ENCODE results near the gene GDPGP1. TPM values are rescaled to one million over a fixed set of nuclear protein-coding genes. Genes with fewer than 3 reads are reported as not detected.
A peak's percentile ranks its signal among the peaks of the same experiment; 100 is the strongest.

GDPGP1 gene
- total and polyA plus RNA-seq, 2 experiments from 2014 or later, result 0.61 to 3.8 TPM

- Mint-ChIP-seq H3K4me3 (no peak overlapping the region), H3K4me1 (peaks cover 18% of the 10 kb centered on the region), H3K36me3 (ENCODE audit: low read depth) (no peaks in the 10 kb centered on the region), H3K27me3 (ENCODE audit: insufficient read depth, low read depth, poor library complexity) (peaks cover 12% of the 10 kb centered on the region), H3K9me3 (no peaks in the 10 kb centered on the region), H3K27ac (no peak overlapping the region)
- Histone ChIP-seq H3K27ac (ENCODE audit: low read depth) (no peak overlapping the region), H4K20me1 (replicated peaks; ENCODE audit: insufficient read depth) (no peaks in the 10 kb centered on the region), H3K9me2 (ENCODE audit: insufficient read depth) (no peaks in the 10 kb centered on the region), H3K4me1 (ENCODE audit: insufficient read depth) (no peaks in the 10 kb centered on the region; the same call in 1 of the 2 replicates), H3K36me3 (ENCODE audit: insufficient read depth) (no peaks in the 10 kb centered on the region), H3K79me2 (replicated peaks; ENCODE audit: insufficient read depth) (no peaks in the 10 kb centered on the region), H3F3A (replicated peaks; ENCODE audit: low read depth) (no peaks in the 10 kb centered on the region), H3K27me3 (ENCODE audit: insufficient read depth) (no peaks in the 10 kb centered on the region), H2AFZ (no peak overlapping the region), H3K4me2 (no peak overlapping the region), H3K4me3 (no peak overlapping the region)
- no peak for TF ChIP-seq POLR2AphosphoS5 (IDR thresholded peaks at IDR 0.05; ENCODE audit: low read depth)
- no peak for TF ChIP-seq ZNF114 (CRISPR knock-in tag; IDR thresholded peaks at IDR 0.05)
- TF ChIP-seq, protein P1, sequence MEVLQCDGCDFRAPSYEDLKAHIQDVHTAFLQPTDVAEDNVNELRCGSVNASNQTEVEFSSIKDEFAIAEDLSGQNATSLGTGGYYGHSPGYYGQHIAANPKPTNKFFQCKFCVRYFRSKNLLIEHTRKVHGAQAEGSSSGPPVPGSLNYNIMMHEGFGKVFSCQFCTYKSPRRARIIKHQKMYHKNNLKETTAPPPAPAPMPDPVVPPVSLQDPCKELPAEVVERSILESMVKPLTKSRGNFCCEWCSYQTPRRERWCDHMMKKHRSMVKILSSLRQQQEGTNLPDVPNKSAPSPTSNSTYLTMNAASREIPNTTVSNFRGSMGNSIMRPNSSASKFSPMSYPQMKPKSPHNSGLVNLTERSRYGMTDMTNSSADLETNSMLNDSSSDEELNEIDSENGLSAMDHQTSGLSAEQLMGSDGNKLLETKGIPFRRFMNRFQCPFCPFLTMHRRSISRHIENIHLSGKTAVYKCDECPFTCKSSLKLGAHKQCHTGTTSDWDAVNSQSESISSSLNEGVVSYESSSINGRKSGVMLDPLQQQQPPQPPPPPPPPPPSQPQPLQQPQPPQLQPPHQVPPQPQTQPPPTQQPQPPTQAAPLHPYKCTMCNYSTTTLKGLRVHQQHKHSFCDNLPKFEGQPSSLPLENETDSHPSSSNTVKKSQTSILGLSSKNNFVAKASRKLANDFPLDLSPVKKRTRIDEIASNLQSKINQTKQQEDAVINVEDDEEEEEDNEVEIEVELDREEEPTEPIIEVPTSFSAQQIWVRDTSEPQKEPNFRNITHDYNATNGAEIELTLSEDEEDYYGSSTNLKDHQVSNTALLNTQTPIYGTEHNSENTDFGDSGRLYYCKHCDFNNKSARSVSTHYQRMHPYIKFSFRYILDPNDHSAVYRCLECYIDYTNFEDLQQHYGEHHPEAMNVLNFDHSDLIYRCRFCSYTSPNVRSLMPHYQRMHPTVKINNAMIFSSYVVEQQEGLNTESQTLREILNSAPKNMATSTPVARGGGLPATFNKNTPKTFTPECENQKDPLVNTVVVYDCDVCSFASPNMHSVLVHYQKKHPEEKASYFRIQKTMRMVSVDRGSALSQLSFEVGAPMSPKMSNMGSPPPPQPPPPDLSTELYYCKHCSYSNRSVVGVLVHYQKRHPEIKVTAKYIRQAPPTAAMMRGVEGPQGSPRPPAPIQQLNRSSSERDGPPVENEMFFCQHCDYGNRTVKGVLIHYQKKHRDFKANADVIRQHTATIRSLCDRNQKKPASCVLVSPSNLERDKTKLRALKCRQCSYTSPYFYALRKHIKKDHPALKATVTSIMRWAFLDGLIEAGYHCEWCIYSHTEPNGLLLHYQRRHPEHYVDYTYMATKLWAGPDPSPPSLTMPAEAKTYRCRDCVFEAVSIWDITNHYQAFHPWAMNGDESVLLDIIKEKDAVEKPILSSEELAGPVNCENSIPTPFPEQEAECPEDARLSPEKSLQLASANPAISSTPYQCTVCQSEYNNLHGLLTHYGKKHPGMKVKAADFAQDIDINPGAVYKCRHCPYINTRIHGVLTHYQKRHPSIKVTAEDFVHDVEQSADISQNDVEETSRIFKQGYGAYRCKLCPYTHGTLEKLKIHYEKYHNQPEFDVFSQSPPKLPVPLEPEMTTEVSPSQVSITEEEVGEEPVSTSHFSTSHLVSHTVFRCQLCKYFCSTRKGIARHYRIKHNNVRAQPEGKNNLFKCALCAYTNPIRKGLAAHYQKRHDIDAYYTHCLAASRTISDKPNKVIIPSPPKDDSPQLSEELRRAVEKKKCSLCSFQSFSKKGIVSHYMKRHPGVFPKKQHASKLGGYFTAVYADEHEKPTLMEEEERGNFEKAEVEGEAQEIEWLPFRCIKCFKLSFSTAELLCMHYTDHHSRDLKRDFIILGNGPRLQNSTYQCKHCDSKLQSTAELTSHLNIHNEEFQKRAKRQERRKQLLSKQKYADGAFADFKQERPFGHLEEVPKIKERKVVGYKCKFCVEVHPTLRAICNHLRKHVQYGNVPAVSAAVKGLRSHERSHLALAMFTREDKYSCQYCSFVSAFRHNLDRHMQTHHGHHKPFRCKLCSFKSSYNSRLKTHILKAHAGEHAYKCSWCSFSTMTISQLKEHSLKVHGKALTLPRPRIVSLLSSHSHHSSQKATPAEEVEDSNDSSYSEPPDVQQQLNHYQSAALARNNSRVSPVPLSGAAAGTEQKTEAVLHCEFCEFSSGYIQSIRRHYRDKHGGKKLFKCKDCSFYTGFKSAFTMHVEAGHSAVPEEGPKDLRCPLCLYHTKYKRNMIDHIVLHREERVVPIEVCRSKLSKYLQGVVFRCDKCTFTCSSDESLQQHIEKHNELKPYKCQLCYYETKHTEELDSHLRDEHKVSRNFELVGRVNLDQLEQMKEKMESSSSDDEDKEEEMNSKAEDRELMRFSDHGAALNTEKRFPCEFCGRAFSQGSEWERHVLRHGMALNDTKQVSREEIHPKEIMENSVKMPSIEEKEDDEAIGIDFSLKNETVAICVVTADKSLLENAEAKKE (CRISPR knock-in tag; IDR thresholded peaks at IDR 0.05), result no peak
- no peak for TF ChIP-seq EZH2phosphoT487 (IDR thresholded peaks at IDR 0.05; ENCODE audit: unreplicated experiment)
- no peak for TF ChIP-seq STAT1 (IDR thresholded peaks at IDR 0.05; ENCODE audit: unreplicated experiment)
- TF ChIP-seq NANOG (IDR thresholded peaks at IDR 0.05; ENCODE audit: borderline replicate concordance), result no peak
- no peak for TF ChIP-seq JUNB (IDR thresholded peaks at IDR 0.05; ENCODE audit: unreplicated experiment)
- DNase-seq (ENCODE audit: low spot score), result no peak
- ATAC-seq, result peak; percentile 32; the same call in 1 of the 3 replicates
Observed at GRCh38 chr15:90190606-90191343, 43.2 kb upstream of the GDPGP1 start.
